ENCODE results near the gene CAVIN3.

The CAVIN3 gene, protein sequence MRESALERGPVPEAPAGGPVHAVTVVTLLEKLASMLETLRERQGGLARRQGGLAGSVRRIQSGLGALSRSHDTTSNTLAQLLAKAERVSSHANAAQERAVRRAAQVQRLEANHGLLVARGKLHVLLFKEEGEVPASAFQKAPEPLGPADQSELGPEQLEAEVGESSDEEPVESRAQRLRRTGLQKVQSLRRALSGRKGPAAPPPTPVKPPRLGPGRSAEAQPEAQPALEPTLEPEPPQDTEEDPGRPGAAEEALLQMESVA

GRCh38 chr11:6320411-6321155 lies at the start of gene CAVIN3:
Gene CAVIN3, minus strand, starts transcription at chr11:6320501. Its CDS starts 25 bp downstream, at chr11:6320476.
- DNase-seq = no peak

DNA sequence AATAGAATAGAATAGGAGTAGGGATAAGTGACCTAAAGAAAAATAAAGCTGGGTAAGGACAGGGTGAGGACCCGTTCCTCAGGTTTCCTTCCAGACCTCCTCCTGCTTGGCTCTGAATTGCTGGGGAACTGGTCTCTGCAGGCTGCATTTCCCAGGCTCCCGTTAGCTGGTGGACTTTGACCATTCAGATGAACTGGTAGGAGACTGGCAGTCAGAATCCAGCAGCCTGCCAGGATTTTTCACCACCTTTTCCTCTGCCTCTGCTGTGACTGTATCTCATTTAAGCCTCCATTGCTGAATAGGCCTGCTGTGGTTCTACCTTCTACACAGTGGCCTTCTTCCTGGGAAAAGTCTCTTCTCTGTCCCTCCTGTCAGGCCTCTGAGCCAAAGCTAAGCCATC lies 45.4 kb upstream of the CAVIN3 start:
- DNase-seq = no peak

DNA sequence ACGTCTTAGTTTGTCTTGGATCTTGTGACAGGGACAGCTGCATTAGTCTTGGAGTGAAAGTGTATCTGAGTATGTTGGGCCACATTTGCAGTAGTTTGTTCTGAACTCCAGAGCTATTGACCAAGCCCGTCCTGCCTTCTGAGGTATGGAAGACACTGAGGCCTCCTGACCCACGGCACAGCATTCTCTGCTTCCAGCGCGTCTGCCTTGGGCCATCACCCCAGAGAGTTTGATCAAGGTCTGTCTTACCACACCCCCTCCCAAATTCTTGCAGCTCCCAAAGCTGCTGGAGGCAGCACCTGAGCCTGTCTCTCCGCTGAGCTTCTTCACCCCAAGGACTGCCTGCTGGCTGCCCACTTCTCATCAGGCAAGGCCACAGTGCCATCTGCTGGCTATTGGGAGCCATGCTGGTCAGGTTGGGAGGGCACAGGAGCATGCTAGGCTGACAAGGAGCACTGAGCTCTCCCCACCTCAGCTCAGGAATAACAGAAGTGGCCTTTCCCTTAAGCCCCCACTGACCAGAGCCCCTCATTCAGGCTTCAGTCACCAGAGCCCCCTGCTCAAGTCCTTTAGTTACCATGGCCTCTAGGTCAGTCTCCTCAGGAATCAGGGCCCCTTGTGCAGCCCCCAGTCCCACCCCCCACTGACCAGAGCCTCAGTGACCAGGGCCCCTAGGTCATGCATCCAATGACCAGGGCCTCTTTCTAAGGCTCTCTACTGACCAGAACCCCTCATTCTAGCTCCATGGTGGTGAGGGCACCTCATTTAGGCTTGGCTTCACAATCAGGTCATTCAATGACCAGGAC lies 42.8 kb upstream of the CAVIN3 start:
- DNase-seq = peak; percentile 32

- DNase-seq = no peak
Measured at GRCh38 chr11:6362185-6362872, 42.0 kb upstream of the CAVIN3 start.

GRCh38 chr11:6360183-6360582 lies 39.9 kb upstream of the CAVIN3 start:
- no peak for DNase-seq

DNA sequence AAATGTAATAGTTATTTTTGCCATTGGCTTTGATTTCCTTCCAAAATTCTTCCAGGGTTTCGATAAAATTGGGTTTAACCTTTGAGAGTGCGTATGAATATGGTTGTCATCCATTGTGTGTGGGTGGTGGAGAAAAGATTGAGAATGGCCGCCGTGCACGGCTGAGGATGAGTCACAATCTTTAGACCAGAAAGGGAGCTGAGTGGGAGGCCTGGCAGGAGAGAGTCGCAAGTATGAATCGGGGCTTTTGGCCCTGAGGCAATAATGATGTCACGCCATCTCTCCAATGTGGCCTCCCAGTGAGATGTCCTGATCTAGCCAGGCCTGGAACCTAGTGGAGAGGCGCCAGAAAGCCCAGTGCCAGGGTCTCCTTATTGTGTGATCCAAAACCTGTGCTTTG lies 36.9 kb upstream of the CAVIN3 start:
- no peak for DNase-seq

DNA sequence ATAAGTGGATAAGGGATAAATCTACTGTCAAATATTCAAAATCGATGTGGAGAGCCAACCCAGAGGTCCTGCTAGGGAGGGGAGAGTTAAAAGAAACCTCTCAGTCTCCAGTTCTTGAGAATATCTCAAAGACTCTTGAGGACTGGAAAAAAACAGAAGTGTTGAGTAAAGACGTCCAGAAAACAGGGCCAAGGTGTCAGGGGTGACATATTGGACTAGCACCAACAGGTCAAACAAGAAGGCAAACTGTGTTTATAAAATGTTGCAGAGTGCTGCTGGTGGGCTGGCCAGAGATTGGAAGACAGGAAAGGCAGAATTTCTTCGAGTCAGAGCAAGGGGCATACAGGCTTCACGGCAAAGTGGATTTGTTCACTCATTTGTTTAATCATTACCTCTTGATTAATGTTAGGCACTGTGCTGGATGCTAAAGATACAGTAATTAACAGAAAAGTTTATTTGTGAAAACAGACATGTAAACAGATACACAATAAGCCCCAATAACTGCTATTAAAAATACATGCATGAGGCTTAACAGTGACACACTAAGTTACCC lies 36.3 kb upstream of the CAVIN3 start:
- DNase-seq = no peak

GRCh38 chr11:6354651-6355485 lies 34.6 kb upstream of the CAVIN3 start:
- no peak for DNase-seq

GRCh38 chr11:6353367-6353987 lies 33.2 kb upstream of the CAVIN3 start:
- DNase-seq = peak; percentile 81

- DNase-seq = no peak
Measured at GRCh38 chr11:6351782-6352382, 31.6 kb upstream of the CAVIN3 start.

DNA sequence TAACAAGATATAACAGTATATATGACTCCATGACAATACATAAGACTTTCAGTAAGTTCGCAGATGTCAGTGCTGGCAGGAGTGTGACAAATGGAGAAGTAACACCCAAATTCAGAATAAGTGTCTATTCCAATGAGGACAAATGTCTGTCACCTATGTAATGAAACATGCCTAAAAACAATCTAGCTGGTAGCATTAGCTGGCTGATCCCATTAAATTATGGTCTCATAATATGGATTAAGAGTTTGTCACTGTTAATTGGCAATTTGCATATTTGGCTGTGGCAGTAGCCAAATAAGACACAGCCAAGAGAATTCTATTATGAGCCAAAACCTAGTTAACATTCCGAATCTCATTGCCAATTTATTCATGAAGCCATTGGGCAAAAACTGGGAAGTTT lies 30.2 kb upstream of the CAVIN3 start:
- no peak for DNase-seq

DNA sequence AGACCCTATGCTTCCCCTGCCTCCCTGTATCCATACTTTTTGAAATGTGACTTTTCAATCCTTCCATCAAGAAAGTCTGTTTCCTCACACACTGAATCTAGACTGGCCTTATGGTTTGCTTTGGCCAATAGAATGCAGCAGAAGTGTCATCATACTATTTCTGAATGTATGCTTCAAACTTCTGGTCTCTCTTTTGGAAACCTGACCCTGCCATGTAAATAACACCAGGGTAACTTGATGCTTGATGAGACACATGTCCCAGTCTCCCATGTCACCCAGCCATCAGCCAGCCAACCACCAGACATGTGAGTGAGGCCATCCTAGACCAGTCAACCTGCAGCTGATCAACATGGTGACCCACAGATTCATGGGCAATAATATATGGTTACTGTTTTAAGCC lies 29.7 kb upstream of the CAVIN3 start:
- no peak for DNase-seq

- no peak for DNase-seq
Measured at GRCh38 chr11:6345366-6345765, 25.1 kb upstream of the CAVIN3 start.

DNA sequence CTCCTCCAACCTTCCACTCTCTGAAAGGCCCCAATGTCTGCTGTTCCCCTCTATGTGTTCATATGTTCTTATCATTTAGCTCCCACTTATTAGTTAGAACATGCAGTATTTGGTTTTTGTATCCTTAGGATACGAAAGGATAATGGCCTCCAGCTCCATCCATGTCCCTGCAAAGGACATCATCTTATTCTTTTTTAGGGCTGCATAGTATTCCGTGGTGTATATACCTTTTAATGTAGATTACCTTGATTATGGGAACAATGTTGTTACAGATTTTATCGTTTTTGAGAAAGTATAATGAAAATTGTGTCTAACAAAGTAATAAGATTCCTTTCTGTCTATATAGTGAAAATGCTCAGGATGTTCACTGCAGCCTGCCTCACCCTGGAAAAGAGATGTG lies 16.0 kb upstream of the CAVIN3 start:
- DNase-seq = no peak

- no peak for DNase-seq
Measured at GRCh38 chr11:6334806-6335205, 14.5 kb upstream of the CAVIN3 start.

GRCh38 chr11:6333095-6333494 lies 12.8 kb upstream of the CAVIN3 start:
- DNase-seq = no peak

- no peak for DNase-seq
Measured at GRCh38 chr11:6332066-6332465, 11.8 kb upstream of the CAVIN3 start.

- no peak for DNase-seq
Measured at GRCh38 chr11:6328321-6328720, 8.0 kb upstream of the CAVIN3 start.

GRCh38 chr11:6327806-6328205 lies 7.5 kb upstream of the CAVIN3 start:
- DNase-seq = no peak

DNA sequence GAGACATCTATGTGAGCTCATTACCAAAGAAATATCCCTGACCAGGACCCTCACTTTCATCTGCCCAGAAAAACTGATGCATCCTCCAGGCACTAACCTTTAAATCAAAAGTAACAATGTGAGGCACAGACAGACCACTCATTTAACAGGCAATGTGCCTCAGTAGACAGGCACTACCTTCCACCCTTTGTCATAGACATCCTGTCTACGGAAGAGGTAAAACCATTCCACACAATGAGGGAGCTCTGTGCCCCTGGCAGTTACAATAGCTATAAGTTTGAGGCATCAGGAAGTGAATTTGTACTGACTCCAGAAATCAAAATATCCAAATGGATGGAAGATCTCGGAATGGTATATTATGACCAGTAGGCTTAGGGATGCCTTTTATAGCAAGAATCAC lies 6.7 kb upstream of the CAVIN3 start:
- no peak for DNase-seq

- DNase-seq = no peak
Measured at GRCh38 chr11:6326303-6326702, 6.0 kb upstream of the CAVIN3 start.

All from DMS153 (cell line).